Peyer's patch (tissue), 4 donors: ENCODE measurements around the gene VAV1.

ENCODE experiments used
- CTCF ChIP-seq, 6 experiments: fragments of 450-650 bp in 4 of 6; fragments of 200-600 bp in 2 of 6; sonication (generic) in 1 of 6; IDR thresholded peaks; one replicate each; pipeline ENCODE4 v1.5.1; 2017 to 2019; ENCODE audit warnings: antibody characterized with exemption in 6 of 6, mild to moderate bottlenecking in 3 of 6, moderate library complexity in 1 of 6
- POLR2A ChIP-seq, 2 donors: fragments of 450-650 bp; IDR thresholded peaks; one replicate each; pipeline ENCODE4 v1.5.1; 2017; ENCODE audit warnings: antibody characterized with exemption in 2 of 2, mild to moderate bottlenecking in 2 of 2, moderate library complexity in 2 of 2

- no peak for TF ChIP-seq POLR2A (IDR thresholded peaks at IDR 0.05)
- TF ChIP-seq CTCF (IDR thresholded peaks at IDR 0.05), result no peak
Observed at GRCh38 chr19:6811906-6812305, 39.4 kb downstream of the VAV1 start.
